GM12874 (cell line): ENCODE results near the gene DGCR2.

Experiments
- TF ChIP-seq, protein P1 (sequence below): IDR thresholded peaks from 2 replicates; pipeline ENCODE4 v1.5.1; 2011; ENCODE audit warnings: low read depth, mild to moderate bottlenecking, control low read depth, low read length, moderate library complexity; ENCODE audit not compliant: insufficient read depth

Gene DGCR2

DNA sequence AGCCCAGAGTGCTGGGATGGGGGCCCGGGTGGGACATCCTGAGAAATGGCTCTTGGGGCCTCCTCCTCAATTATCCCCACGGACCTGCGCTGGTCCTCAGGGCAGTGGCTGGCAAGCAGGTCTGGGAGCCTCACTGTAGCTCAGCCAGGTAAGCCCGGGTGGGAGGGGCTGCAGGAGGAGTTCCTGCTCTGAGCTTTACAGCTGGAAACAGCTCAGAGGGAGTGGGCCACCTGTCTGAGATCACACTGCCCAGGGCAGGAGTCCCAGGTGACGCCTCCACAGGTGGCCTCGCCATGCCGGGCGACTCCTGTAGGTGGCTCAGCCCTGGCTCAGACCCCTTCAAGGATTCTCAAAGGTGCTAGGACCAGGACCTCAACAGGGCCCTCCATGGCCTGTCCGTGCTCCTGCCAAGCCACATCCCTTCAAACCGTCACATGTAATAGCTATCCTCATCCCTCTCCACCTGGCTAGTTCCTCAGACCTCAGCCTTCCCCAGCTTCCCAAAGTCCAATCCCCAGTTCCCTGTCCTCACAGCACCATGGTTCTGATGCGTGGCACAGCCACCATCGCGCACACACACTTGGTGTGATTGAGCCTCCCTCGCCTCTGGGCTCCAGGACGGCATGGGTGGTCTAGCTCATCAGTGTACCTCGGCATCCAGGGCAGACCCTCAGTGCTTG is 5.3 kb upstream of the DGCR2 start:
- TF ChIP-seq, protein P1, sequence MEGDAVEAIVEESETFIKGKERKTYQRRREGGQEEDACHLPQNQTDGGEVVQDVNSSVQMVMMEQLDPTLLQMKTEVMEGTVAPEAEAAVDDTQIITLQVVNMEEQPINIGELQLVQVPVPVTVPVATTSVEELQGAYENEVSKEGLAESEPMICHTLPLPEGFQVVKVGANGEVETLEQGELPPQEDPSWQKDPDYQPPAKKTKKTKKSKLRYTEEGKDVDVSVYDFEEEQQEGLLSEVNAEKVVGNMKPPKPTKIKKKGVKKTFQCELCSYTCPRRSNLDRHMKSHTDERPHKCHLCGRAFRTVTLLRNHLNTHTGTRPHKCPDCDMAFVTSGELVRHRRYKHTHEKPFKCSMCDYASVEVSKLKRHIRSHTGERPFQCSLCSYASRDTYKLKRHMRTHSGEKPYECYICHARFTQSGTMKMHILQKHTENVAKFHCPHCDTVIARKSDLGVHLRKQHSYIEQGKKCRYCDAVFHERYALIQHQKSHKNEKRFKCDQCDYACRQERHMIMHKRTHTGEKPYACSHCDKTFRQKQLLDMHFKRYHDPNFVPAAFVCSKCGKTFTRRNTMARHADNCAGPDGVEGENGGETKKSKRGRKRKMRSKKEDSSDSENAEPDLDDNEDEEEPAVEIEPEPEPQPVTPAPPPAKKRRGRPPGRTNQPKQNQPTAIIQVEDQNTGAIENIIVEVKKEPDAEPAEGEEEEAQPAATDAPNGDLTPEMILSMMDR: no peak

DNA sequence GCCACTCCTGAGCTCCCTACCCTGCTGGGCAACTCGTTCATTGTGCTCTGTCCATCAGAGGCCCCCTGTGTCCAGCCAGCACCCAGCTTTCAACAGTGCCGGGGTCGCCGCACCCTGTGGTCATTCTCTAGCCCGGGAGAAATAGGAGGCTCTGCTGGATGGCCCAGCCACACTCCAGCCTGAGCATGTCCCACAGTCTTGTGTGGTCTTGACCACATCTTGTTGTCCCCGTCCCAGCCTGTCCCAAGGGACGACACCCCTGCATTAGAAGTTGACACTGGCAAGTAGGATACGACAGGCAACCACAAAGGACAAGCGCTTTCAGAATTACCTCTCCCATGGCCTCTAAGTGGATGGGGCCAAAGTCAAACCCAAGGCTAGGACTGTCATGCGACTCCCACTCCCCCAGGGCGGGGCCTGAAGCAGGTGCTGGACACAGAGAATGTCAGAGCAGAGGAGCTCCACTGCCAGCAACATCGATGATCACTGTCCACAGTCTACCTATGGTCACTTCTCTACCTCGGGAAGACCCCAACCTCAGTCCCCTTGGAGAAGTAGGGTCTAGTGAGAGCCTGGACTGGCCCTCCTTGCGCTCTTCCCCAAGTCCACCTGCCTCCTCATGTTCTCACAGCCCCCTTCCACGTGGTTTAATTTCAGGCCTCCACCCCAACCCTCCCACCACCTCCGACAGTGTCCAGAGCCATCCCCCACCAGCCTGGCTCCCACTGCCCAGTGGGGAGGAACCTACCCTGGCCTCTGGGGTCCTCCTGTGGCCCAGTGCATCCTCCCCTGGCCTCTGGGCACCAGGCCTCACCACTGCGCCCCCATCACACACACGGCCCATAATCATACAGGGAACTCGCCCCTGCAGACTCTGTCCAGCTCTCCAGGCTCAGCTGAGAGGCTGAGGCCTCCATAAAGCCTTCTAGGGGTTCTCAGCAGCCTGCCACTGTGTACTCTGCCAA is 4.4 kb upstream of the DGCR2 start:
- TF ChIP-seq, protein P1: no peak

DNA sequence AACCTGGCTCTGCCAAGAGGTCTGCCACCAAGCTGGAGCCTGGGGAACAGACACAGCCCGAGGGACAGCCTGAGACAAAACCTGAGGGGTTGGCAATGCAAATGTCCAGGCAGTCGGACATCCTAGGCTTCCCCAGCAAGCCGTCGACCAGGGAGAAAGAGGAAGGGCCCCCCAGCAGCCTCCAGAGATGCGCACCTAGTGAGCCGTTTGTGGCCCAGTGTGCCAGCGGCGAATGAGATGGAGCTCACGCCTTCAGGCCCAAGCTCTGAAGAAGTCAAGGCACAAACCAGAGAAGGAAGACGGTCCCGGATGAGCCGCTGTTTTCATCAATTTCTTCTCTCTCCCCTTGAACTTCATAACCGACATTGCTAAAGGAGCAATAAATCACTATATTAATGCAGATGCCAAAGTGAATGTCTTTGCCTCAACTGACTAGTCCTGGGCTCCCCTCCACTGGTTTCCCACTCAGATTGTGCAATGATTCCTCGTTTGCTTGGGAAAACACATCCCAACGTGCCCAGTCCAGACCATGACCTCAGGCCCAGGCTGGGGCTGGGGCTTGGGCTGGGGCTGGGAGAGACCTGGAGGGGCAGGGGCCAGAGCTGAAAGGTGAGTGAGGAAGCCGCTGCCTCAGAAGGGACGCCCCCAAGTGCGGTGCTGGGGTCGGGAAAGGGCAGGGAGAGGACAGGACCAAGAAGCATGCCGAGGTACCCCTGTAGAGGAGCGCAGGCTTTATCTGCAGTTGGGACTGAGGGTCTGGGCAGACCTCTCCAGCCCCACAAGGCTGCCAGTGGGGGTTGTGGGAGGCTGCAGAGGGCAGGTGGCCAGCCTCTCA is 3.5 kb upstream of the DGCR2 start:
- TF ChIP-seq, protein P1: no peak

DNA sequence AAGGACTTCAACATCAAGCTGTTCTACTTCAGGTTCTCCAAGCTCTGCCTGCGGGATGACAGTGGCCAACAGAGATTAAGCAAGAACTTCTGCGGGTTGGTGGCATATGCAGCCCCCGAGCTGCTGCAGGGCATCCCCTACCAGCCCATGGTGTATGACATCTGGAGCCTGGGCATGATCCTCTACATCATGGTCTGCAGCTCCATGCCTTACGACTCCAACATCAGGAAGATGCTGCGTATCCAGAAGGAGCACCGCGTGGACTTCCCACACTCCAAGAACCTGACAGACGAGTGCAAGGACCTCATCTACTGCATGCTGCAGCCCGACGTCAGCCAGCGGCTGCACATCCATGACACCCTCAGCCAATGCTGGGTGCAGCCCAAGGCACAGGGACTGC is 2.8 kb upstream of the DGCR2 start:
- TF ChIP-seq, protein P1: no peak

DNA sequence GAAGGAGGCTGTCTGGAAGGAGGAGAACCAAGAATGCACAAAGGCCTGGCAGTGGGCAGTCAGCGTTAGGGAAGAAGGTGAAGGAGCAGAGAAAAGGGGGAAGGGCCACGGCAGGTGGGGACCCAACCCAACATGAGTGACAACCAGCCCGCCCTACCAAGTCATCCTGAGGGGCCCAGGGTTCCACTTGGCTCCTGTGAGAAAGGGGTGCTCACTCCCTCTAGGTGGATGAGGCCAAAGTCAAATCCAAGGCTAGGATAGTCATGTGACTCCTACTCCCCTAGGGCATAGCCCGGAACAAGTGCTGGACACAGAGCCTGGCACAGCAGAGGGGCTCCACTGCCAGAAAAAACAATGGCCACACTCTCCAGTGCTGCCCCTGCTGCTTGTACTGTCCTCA is 2.2 kb upstream of the DGCR2 start:
- TF ChIP-seq, protein P1: no peak

DNA sequence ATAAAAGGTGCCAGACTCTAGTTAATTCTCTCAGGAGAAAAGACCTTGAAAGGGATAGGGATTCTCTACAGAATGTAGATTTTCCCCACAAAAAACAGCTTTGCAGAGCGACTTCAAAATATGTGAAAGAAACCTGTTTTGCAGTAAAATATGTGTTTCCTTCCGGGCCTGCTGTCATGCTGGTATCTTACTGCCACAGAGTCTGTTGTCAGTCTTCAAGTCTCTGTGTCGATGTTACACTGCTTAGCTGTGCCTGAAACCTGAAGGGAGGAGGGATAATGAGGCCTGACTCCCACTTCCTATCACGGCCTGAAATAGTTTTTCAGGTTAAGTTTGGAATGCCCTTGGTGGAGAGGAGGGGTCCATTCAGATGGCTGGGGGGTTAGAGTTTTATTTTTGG is 1.7 kb upstream of the DGCR2 start:
- TF ChIP-seq, protein P1: no peak
